ENCODE measurements around the gene MYEOV.

MYEOV gene

GRCh38 chr11:69335007-69335780, 41.2 kb downstream of the MYEOV start:
- FAIRE-seq (no peak), DNase-seq (ENCODE audit: insufficient read length, low spot score) (no peak)

GRCh38 chr11:69335781-69336405, 41.9 kb downstream of the MYEOV start:
- FAIRE-seq (no peak), DNase-seq (ENCODE audit: insufficient read length, low spot score) (no peak)

GRCh38 chr11:69337211-69337721, 43.3 kb downstream of the MYEOV start:
- FAIRE-seq (no peak), DNase-seq (ENCODE audit: insufficient read length, low spot score) (peak; percentile 18)

DNA sequence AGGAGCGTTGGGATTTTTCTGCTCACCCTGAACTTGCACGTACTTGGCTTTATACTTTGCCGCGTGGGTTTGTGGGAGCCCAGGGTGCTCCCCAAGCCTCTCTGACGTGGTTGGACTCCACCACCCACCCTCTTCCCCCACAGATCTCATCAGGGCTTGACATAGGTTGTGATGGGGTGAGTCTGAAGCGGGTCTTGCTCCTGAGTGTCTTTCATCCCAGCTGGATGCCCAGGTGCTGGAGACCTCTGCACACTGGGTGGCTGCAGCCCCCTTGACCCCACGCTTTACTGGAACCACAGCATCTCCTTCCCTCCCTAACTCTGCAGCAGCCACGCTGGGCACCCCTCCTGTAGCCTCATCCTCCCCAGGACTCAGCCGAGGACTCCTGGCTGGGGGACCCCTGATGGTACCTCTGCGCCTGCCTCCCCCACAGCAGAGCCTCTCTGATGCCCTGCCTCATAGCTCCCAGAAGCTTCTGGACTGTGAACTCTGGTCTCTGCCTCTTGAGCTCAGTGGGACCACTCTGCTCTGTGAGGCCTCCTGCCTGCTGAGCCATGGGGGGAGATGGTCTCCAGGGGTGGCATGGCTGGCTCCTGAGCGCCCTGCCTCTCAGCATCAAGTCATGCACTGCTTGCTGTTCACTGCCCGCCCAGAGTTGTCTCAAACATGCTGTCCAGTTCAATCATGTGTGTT, 45.2 kb downstream of the MYEOV start:
- no peak for DNase-seq (ENCODE audit: insufficient read length, low spot score)
- no peak for FAIRE-seq

DNA sequence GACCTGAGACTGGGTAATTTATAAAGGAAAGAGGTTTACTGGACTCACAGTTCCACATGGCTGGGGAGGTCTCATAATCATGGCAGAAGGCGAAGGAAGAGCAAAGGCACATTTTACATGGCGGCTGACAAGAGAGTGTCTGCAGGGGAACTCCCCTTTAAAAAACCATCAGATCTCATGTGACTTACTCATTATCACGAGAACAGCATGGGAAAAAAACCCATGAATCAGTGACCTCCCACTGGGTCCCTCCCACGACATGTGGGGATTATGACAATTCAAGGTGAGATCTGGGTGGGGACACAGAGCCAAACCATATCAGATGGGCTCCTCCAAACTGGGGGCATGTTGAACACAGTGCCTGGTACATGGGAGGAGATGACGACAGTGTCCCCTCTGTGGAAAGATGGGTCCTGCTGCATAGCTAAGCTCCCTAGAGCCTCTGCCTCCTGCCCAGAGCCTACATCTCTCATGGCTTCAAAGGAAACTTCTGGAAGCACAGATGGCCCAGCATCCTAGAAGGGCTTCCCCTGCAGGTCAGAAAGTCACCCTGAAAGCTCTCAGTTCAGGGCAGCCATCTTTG, 46.1 kb downstream of the MYEOV start:
- FAIRE-seq (no peak), DNase-seq (ENCODE audit: insufficient read length, low spot score) (no peak)

DNA sequence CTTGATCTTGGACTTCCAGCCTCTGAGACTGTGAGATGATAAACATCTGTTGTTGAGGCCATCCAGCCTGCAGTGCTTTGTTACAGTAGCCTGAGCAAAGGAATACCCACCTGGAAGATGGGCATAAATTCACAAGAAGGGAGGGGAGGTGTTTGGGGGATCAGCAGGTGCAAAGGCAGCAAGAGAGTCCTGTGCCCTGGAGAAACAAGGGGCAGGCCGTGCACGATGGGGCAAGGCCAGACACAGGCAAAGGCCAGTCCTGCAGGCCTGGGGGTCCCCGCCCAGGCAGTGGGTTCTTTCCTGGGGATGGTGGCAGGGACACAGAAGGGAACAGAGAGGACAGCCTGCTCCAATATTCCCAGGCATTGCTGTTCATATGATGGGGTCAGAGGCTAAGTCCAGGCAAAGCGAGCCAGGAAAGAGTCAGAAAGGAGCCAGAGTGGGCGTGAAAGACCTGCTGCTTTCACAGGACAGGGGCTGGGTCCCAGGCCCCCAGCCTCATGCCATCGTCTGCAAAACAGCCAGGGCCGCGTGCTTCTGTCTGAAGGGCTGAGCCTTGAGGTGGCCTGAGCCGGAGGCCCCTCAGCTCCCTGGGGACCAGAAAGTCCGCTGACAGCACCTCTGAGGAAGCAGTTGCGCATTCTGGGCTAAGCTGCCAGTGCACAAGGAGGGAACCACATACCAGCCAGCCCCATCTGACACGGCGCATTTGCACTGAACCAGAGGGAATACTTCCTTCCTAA, 48.8 kb downstream of the MYEOV start:
- DNase-seq (ENCODE audit: insufficient read length, low spot score) = no peak
- no peak for FAIRE-seq

GRCh38 chr11:69343401-69344321, 49.7 kb downstream of the MYEOV start:
- DNase-seq (ENCODE audit: insufficient read length, low spot score) (no peak), FAIRE-seq (no peak)

DNA sequence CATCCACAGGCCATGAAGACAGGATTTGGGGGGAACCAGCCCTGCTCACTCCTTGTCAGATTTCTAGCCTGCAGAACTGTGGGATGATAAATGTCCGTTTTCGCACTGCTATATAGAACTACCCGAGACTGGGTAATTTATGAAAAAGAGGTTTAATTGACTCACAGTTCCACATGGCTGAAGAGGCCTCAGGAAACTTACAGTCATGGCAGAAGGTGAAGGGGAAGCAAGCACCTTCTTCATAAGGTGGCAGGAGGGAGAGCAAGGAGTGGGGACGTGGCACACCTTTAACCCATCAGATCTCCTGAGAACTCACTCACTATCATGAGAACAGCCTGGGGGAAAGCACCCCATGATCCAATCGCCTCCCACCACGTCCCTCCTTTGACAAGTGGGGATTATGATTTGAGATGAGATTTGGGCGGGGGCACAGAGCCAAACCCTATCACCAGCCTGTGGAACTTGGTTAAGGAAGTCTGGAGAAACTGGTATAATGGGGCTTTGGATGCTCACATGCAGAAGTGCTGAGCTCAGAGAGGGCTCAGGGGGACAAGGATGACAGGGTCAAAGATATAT, 50.7 kb downstream of the MYEOV start:
- DNase-seq (ENCODE audit: insufficient read length, low spot score) (no peak), FAIRE-seq (no peak)

Measured in GM19239 (cell line).